ENCODE data around the gene CHCHD6.
A peak's percentile ranks its signal among the peaks of the same experiment; 100 is the strongest.

Gene CHCHD6

DNA sequence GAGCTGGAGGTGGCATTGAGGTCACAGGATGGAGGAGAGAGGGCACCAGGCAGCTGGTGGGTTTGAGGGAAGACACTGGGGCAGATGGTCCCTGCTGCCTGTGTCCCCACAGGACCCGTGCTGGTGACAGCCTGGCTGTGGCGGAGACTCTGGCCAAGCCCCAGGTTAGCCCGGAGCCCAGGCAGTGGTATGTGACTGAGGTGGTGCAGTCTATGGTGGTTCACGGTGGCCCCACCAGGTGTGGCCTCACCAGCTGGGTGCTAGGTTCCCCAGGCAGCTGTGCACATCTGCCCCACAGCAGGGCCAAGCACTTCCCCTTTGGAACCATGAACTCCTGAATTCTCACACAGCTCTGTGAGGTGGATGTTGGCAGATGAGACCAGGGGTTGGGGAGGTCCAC is 294.3 kb downstream of the CHCHD6 start:
- Histone ChIP-seq H3K4me3 (ENCODE audit: low read depth, low read length) (no peak overlapping the region), H3K27me3 (ENCODE audit: insufficient read depth, low read length) (no peaks in the 10 kb centered on the region), H3K4me1 (ENCODE audit: control insufficient read depth, insufficient read depth, low read length, unreplicated experiment) (peaks cover 43% of the 10 kb centered on the region), H2AFZ (ENCODE audit: low read length, unreplicated experiment) (no peak overlapping the region), H3K79me2 (ENCODE audit: control insufficient read depth, insufficient read depth, low read length, unreplicated experiment) (peaks cover 33% of the 10 kb centered on the region), H3K27ac (ENCODE audit: low read depth, low read length) (no peak overlapping the region), H3K36me3 (ENCODE audit: insufficient read depth, low read length) (no peaks in the 10 kb centered on the region)

DNA sequence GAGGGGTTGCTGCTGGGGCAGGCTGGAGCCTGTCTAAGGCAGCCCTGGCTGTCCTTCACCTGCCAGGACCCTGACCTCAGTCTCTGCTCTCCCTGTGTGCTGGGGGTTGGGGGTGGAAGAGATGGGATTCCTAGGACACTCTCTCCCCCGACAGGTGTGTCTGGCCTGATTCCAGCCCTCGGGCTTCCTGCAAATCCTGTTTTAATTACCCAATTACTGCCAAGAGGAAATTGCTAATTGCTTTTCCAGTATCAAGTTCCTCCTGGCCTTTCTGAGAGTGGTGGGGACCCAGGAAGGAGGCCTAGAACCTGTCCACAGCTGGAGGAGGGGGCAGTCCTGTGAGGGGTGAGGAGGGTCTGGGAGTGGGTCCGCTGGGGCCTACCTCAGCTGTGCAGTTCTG is 294.7 kb downstream of the CHCHD6 start:
- Histone ChIP-seq H3K27ac (ENCODE audit: low read depth, low read length) (no peak overlapping the region), H2AFZ (ENCODE audit: low read length, unreplicated experiment) (no peak overlapping the region), H3K27me3 (ENCODE audit: insufficient read depth, low read length) (no peaks in the 10 kb centered on the region), H3K4me1 (ENCODE audit: control insufficient read depth, insufficient read depth, low read length, unreplicated experiment) (peaks cover 46% of the 10 kb centered on the region), H3K4me3 (ENCODE audit: low read depth, low read length) (no peak overlapping the region), H3K36me3 (ENCODE audit: insufficient read depth, low read length) (no peaks in the 10 kb centered on the region), H3K79me2 (ENCODE audit: control insufficient read depth, insufficient read depth, low read length, unreplicated experiment) (peaks cover 34% of the 10 kb centered on the region)

DNA sequence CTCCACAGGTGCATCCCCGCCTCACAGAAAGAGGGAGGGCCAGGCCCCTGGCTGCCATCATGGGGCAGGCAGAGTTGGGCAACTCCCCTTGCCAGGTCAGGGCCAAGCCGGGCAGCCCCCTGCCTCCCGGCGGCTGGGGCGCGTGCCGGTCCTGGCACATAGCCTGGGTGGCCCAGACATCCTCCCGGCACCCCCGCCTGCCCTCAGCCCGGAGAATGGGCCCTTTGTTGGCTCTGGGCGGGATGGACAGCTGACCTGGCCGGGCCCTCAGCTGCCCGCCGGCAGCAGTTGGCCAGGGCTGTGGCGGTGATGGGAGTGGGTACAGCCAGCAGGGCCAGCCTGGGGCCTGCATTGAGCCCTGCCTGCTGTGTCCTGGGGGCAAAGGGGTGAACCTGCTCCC is 295.3 kb downstream of the CHCHD6 start:
- Histone ChIP-seq H3K4me1 (ENCODE audit: control insufficient read depth, insufficient read depth, low read length, unreplicated experiment) (peaks cover 42% of the 10 kb centered on the region), H3K79me2 (ENCODE audit: control insufficient read depth, insufficient read depth, low read length, unreplicated experiment) (peaks cover 39% of the 10 kb centered on the region), H3K27ac (ENCODE audit: low read depth, low read length) (no peak overlapping the region), H3K36me3 (ENCODE audit: insufficient read depth, low read length) (no peaks in the 10 kb centered on the region), H3K4me3 (ENCODE audit: low read depth, low read length) (no peak overlapping the region), H2AFZ (ENCODE audit: low read length, unreplicated experiment) (no peak overlapping the region), H3K27me3 (ENCODE audit: insufficient read depth, low read length) (no peaks in the 10 kb centered on the region)

DNA sequence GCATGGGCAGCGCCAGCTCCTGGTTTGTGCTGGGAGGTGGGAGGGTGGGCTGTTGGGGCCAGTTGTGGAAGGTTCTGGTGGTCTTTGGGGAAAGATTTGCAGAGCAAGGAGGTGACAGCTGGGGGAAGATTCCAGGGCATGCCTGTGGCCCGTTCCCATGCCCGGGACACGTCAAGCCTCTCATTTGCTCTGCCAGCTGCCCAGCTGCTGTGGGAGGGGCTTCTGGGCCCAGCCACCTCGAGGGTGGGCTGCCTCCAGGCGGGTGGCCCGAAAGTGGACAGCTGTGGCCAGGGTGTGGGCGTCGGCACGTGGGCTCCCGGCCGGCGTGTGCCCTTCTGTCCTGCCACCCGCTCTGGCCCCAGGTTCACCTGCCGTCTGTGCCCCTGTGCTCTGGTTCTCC is 296.1 kb downstream of the CHCHD6 start:
- H3K36me3 ChIP-seq (ENCODE audit: insufficient read depth, low read length): no peaks in the 10 kb centered on the region
- peaks cover 39% of the 10 kb centered on the region for H3K79me2 ChIP-seq (ENCODE audit: control insufficient read depth, insufficient read depth, low read length, unreplicated experiment)
- no peak overlapping the region for H3K27ac ChIP-seq (ENCODE audit: low read depth, low read length)
- H3K4me1 ChIP-seq (ENCODE audit: control insufficient read depth, insufficient read depth, low read length, unreplicated experiment): peaks cover 34% of the 10 kb centered on the region
- H3K27me3 ChIP-seq (ENCODE audit: insufficient read depth, low read length): no peaks in the 10 kb centered on the region
- H3K4me3 ChIP-seq (ENCODE audit: low read depth, low read length): no peak overlapping the region
- H2AFZ ChIP-seq (ENCODE audit: low read length, unreplicated experiment): no peak overlapping the region

DNA sequence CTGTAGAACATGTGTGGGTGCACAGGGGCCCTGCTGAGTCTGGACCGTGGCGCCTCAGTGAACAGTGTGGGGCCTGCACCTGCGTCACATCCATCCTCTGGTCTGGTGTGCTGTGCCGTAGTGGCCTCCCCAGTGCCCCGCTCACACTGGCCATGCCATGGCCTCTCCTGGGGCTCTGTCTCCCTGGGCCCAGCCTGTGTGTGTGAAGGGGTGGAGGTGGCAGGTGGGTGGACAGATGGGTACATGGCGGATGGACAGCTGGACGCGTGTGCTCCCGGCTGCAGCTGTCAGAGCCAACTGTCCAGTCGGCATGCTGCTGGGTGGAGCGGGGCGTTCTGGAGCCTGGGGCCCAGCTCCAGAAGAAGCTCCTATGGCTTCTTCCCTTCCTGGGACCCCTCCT is 296.7 kb downstream of the CHCHD6 start:
- no peak overlapping the region for H3K27ac ChIP-seq (ENCODE audit: low read depth, low read length)
- H3K4me3 ChIP-seq (ENCODE audit: low read depth, low read length): no peak overlapping the region
- H3K4me1 ChIP-seq (ENCODE audit: control insufficient read depth, insufficient read depth, low read length, unreplicated experiment): peaks cover 32% of the 10 kb centered on the region
- no peaks in the 10 kb centered on the region for H3K36me3 ChIP-seq (ENCODE audit: insufficient read depth, low read length)
- H3K27me3 ChIP-seq (ENCODE audit: insufficient read depth, low read length): no peaks in the 10 kb centered on the region
- peaks cover 39% of the 10 kb centered on the region for H3K79me2 ChIP-seq (ENCODE audit: control insufficient read depth, insufficient read depth, low read length, unreplicated experiment)
- H2AFZ ChIP-seq (ENCODE audit: low read length, unreplicated experiment): no peak overlapping the region

DNA sequence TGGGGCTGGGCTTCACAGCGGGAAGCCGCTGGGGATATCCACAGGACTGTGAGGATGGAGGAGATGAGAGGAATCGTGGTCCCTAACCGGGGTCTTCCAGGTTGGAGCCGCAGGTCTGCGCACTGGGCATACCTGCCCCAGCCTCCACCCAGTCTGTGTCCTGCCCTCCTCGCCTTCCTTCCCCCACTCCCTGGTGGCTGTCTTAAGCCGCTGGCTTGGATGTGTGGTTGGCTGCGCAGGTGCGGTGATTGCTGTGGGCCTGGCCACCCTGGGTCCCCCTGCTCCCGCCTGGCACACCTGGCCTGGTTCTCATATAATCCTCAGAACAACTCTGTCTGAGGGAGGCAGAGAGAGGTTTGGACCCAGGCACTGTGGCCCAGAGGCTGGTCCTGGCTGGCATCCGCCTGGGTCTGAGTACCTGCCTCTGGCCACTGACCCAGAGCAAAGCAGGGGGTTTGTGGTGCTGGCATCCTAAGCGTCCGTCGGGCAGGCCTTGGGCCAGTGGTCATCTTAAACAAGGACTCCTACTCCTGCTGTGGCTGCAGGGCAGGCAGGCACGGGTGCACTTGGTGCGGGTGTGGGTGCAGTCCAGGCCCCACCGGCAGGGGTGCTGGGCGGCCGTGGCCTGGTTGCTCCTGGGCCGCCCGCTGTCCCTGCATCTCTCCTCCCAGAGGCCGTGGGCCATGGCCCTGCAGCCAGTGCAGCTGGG is 297.6 kb downstream of the CHCHD6 start:
- Histone ChIP-seq H3K27me3 (ENCODE audit: insufficient read depth, low read length) (no peaks in the 10 kb centered on the region), H3K27ac (ENCODE audit: low read depth, low read length) (peak overlapping the region; percentile 65; the same call in 1 of the 2 replicates), H3K36me3 (ENCODE audit: insufficient read depth, low read length) (no peaks in the 10 kb centered on the region), H3K4me1 (ENCODE audit: control insufficient read depth, insufficient read depth, low read length, unreplicated experiment) (peaks cover 27% of the 10 kb centered on the region), H2AFZ (ENCODE audit: low read length, unreplicated experiment) (no peak overlapping the region), H3K4me3 (ENCODE audit: low read depth, low read length) (no peak overlapping the region), H3K79me2 (ENCODE audit: control insufficient read depth, insufficient read depth, low read length, unreplicated experiment) (peaks cover 35% of the 10 kb centered on the region)

DNA sequence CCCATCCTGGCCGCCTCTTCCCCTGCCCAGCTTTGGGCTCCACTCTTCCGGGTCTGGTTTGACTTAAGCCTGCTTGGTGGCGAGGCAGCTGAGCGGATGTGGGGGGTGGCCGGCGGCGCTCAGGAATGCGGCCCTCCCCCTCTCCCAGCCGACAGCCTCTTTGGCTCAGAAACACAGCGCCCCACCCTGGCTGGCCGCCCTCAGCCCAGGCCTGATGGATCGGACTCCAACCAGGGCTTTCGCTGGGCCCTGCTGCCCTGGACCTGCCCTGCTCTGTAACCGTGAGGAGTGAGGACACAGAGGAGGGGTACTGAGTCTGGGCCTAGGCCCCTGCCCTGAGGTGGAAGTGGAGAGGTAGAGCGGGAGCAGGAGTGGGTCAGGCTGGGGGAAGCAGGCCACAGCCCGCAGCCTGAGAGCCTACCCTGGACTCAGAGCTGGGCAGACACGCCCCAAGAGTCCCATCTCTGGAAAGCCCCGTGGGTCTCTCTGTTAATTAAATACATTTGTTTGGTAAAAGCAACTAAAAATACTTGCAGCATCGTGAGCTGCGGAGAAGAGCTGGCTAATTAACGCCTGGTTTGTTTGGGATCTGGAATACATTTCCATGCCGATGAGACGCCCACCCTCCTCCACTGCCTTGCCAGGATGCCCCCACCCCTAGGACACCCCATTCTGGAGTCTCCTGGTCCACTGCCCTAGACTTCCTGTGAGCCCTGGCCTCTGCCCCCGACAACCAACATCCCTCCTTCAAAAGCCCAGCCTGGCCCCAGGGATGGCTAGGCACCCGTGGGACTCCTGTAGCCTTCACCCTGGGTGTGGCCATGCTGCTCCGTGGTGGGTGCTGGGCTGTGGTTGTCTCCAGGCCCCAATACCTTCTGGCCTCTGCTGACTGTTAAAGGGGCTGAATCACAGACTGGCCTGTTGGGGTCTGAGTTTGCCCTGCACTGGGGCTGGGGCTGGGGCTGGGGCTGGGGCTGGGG is 298.4 kb downstream of the CHCHD6 start:
- Histone ChIP-seq H3K4me3 (ENCODE audit: low read depth, low read length) (peak overlapping the region; percentile 39; the same call in 1 of the 2 replicates), H3K79me2 (ENCODE audit: control insufficient read depth, insufficient read depth, low read length, unreplicated experiment) (peaks cover 27% of the 10 kb centered on the region), H2AFZ (ENCODE audit: low read length, unreplicated experiment) (no peak overlapping the region), H3K27me3 (ENCODE audit: insufficient read depth, low read length) (no peaks in the 10 kb centered on the region), H3K27ac (ENCODE audit: low read depth, low read length) (peak overlapping the region; percentile 65), H3K36me3 (ENCODE audit: insufficient read depth, low read length) (no peaks in the 10 kb centered on the region), H3K4me1 (ENCODE audit: control insufficient read depth, insufficient read depth, low read length, unreplicated experiment) (peaks cover 22% of the 10 kb centered on the region)

DNA sequence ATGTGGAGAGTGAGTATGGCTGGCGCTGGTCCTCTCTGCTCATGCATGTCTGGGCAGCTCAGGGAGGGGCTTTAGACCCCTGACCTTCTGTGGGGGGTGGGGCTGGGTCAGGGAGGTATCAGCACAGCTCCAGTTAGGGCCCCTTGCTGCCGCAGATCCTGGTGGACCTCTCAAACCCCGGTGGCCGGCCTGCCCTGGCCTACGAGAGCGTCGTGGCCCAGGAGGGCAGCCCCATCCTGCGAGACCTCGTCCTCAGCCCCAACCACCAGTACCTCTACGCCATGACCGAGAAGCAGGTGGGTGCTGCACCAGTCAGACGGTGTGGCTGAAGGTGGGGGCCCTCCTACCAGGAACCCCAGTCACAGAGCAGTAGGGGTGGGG is 299.1 kb downstream of the CHCHD6 start:
- no peak overlapping the region for H3K4me3 ChIP-seq (ENCODE audit: low read depth, low read length)
- H3K36me3 ChIP-seq (ENCODE audit: insufficient read depth, low read length): no peaks in the 10 kb centered on the region
- H2AFZ ChIP-seq (ENCODE audit: low read length, unreplicated experiment): no peak overlapping the region
- no peak overlapping the region for H3K27ac ChIP-seq (ENCODE audit: low read depth, low read length)
- H3K79me2 ChIP-seq (ENCODE audit: control insufficient read depth, insufficient read depth, low read length, unreplicated experiment): peaks cover 21% of the 10 kb centered on the region
- peaks cover 22% of the 10 kb centered on the region for H3K4me1 ChIP-seq (ENCODE audit: control insufficient read depth, insufficient read depth, low read length, unreplicated experiment)
- no peaks in the 10 kb centered on the region for H3K27me3 ChIP-seq (ENCODE audit: insufficient read depth, low read length)

DNA sequence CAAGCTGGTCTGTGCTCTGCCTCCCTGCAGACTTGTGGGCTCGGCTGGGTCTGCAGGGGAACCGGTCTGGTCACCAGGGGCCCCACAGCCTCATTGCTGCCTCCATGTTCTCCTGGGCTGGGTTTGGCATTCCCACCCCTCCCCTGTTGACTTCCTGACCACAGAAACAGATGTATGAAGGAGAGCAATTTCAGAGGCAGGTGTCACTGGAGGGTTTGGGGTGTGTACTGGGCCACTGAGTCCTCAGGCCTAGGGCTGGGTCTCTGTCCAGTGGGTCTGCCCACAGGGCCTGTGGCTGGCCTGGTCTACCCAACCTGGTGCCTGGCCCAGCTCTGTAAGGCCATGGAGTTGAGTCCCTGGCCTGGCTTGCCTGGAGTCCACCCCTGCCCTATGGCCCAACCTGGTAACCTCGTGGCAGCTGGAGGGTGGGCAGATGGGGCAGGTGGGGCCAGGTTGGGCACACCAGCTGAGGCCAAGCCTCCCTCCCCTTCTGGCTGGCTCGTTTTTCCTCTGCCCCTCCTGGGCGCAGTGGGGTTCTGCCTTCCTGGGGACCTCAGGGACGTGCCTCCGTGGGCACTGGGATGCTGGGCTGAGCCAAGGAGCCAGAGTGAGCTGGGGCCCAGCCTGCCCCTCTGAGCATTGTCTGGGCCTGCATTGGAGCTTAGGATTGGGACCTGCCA is 299.7 kb downstream of the CHCHD6 start:
- H3K27ac ChIP-seq (ENCODE audit: low read depth, low read length): no peak overlapping the region
- peaks cover 16% of the 10 kb centered on the region for H3K79me2 ChIP-seq (ENCODE audit: control insufficient read depth, insufficient read depth, low read length, unreplicated experiment)
- peaks cover 22% of the 10 kb centered on the region for H3K4me1 ChIP-seq (ENCODE audit: control insufficient read depth, insufficient read depth, low read length, unreplicated experiment)
- no peak overlapping the region for H2AFZ ChIP-seq (ENCODE audit: low read length, unreplicated experiment)
- no peaks in the 10 kb centered on the region for H3K36me3 ChIP-seq (ENCODE audit: insufficient read depth, low read length)
- no peak overlapping the region for H3K4me3 ChIP-seq (ENCODE audit: low read depth, low read length)
- H3K27me3 ChIP-seq (ENCODE audit: insufficient read depth, low read length): no peaks in the 10 kb centered on the region

DNA sequence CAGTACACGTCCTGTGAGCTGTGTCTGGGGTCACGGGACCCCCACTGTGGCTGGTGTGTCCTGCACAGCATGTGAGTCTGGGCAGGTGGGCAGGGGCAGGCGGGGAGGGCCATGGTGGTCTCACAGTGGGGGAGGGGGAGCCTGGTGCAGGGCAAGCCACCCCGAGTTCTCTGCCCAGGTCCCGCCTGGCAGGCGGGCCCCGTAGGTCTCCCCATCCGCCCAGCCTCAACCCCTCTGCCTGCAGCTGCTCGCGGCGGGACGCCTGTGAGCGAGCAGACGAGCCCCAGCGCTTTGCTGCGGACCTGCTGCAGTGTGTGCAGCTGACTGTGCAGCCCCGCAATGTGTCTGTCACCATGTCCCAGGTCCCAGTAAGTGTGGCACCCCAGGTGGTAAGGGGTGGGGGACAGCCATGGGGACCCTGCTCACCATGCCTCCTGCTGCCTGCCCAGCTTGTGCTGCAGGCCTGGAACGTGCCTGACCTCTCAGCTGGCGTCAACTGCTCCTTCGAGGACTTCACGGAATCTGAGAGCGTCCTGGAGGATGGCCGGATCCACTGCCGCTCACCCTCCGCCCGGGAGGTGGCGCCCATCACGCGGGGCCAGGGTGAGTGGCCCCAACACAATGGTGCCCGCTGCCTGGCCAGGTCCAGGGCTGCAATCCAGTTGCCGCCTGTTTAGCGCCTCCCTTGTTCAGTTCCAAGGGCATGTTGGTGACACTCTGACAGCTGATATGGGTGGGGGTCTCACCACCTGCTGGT is 300.8 kb downstream of the CHCHD6 start:
- Histone ChIP-seq H3K27me3 (ENCODE audit: insufficient read depth, low read length) (no peaks in the 10 kb centered on the region), H3K27ac (ENCODE audit: low read depth, low read length) (no peak overlapping the region), H3K79me2 (ENCODE audit: control insufficient read depth, insufficient read depth, low read length, unreplicated experiment) (peaks cover 16% of the 10 kb centered on the region), H3K36me3 (ENCODE audit: insufficient read depth, low read length) (no peaks in the 10 kb centered on the region), H3K4me1 (ENCODE audit: control insufficient read depth, insufficient read depth, low read length, unreplicated experiment) (peaks cover 22% of the 10 kb centered on the region), H3K4me3 (ENCODE audit: low read depth, low read length) (no peak overlapping the region), H2AFZ (ENCODE audit: low read length, unreplicated experiment) (no peak overlapping the region)

Data from ACC112 (cell line).